ENCODE measurements around the gene DUSP6. TPM values are rescaled to one million over a fixed set of nuclear protein-coding genes. Genes with fewer than 3 reads are reported as not detected.

DUSP6 gene
- polyA plus RNA-seq, 1 donor from 2014 or later = 44.3 TPM

- no peak overlapping the region for H3K4me3 ChIP-seq (ENCODE audit: low read length)
- H3K4me2 ChIP-seq (ENCODE audit: low read length) = no peak overlapping the region
- no peaks in the 10 kb centered on the region for H3K9me2 ChIP-seq (ENCODE audit: insufficient read depth, low read length)
- H3K9me3 ChIP-seq (ENCODE audit: low read length) = no peaks in the 10 kb centered on the region
- TF ChIP-seq REST (IDR thresholded peaks at IDR 0.05; ENCODE audit: borderline replicate concordance) (no peak), SMC3 (conservative IDR thresholded peaks at IDR 0.05; ENCODE audit: poor library complexity) (no peak), EP300 (conservative IDR thresholded peaks at IDR 0.05; ENCODE audit: poor library complexity, severe bottlenecking) (no peak), TAF1 (IDR thresholded peaks at IDR 0.05; ENCODE audit: low read depth) (no peak), POLR2AphosphoS5 (IDR thresholded peaks at IDR 0.05) (no peak), RAD21 (conservative IDR thresholded peaks at IDR 0.05) (no peak), CTCF (IDR thresholded peaks at IDR 0.05; ENCODE audit: poor library complexity, severe bottlenecking) (no peak)
- H3K9ac ChIP-seq (ENCODE audit: low read length) = no peak overlapping the region
- no peak overlapping the region for H2AFZ ChIP-seq (ENCODE audit: low read depth, low read length)
- H3K27me3 ChIP-seq (ENCODE audit: insufficient read depth, low read depth, low read length) = no peaks in the 10 kb centered on the region
- H3K36me3 ChIP-seq (ENCODE audit: insufficient read depth, low read length) = no peaks in the 10 kb centered on the region
- no peaks in the 10 kb centered on the region for H4K20me1 ChIP-seq (ENCODE audit: insufficient read depth)
- H3F3A ChIP-seq (ENCODE audit: insufficient read depth, low read length, poor library complexity, severe bottlenecking) = no peaks in the 10 kb centered on the region
- no peak overlapping the region for H3K27ac ChIP-seq (ENCODE audit: low read length)
- H3K79me2 ChIP-seq (replicated peaks; ENCODE audit: insufficient read depth, low read length) = no peaks in the 10 kb centered on the region
Observed at GRCh38 chr12:89389755-89390661, 37.7 kb upstream of the DUSP6 start.

DNA sequence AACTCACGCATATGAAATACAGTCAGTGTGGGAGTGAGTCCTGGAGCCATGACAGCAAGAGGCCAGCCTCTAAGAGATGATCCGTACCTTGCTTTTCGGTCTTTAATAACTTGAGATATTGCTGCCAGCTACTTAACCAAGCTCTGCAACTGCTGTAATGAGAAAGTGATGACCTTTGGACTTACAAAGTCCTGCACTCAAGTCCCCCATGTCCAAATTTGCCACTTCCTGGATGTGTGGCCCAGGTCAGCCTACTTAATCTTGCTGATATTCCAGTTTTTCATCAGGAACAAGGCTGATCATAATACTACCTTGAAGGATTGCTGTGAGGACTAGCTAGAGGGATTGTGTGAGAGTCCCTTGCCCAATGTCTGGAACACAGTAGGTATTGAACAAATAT is 33.8 kb upstream of the DUSP6 start:
- no peaks in the 10 kb centered on the region for H3K27me3 ChIP-seq (ENCODE audit: insufficient read depth, low read depth, low read length)
- H3K9ac ChIP-seq (ENCODE audit: low read length) = no peak overlapping the region
- no peaks in the 10 kb centered on the region for H3K79me2 ChIP-seq (replicated peaks; ENCODE audit: insufficient read depth, low read length)
- H3K4me2 ChIP-seq (ENCODE audit: low read length) = no peak overlapping the region
- TF ChIP-seq TAF1 (IDR thresholded peaks at IDR 0.05; ENCODE audit: low read depth) (no peak), EZH2 (IDR thresholded peaks at IDR 0.05; ENCODE audit: borderline replicate concordance, insufficient read depth, low read length, poor library complexity, severe bottlenecking) (no peak), SMC3 (conservative IDR thresholded peaks at IDR 0.05; ENCODE audit: poor library complexity) (no peak), CTCF (IDR thresholded peaks at IDR 0.05; ENCODE audit: poor library complexity, severe bottlenecking) (no peak), POLR2AphosphoS5 (IDR thresholded peaks at IDR 0.05) (no peak), EP300 (conservative IDR thresholded peaks at IDR 0.05; ENCODE audit: poor library complexity, severe bottlenecking) (no peak), REST (IDR thresholded peaks at IDR 0.05; ENCODE audit: borderline replicate concordance) (no peak), RAD21 (conservative IDR thresholded peaks at IDR 0.05) (no peak), MXI1 (conservative IDR thresholded peaks at IDR 0.05; ENCODE audit: poor library complexity, severe bottlenecking) (no peak)
- H3K9me2 ChIP-seq (ENCODE audit: insufficient read depth, low read length) = no peaks in the 10 kb centered on the region
- no peaks in the 10 kb centered on the region for H3F3A ChIP-seq (ENCODE audit: insufficient read depth, low read length, poor library complexity, severe bottlenecking)
- no peak overlapping the region for H2AFZ ChIP-seq (ENCODE audit: low read depth, low read length)
- no peaks in the 10 kb centered on the region for H3K36me3 ChIP-seq (ENCODE audit: insufficient read depth, low read length)
- H4K20me1 ChIP-seq (ENCODE audit: insufficient read depth) = no peaks in the 10 kb centered on the region
- H3K4me3 ChIP-seq (ENCODE audit: low read length) = no peak overlapping the region
- H3K27ac ChIP-seq (ENCODE audit: low read length) = no peak overlapping the region
- no peaks in the 10 kb centered on the region for H3K9me3 ChIP-seq (ENCODE audit: low read length)

Data from neural cell (in vitro differentiated cells).